A673 (cell line): Measurements from ENCODE around the gene XPO4.

Experiments
- EZH2 ChIP-seq: fragments of 200-600 bp; sonication (generic); IDR thresholded peaks from 2 replicates; pipeline ENCODE4 v1.6.1; 2017; ENCODE audit warnings: borderline replicate concordance, low read depth, mild to moderate bottlenecking, mixed read lengths, antibody characterized with exemption, low read length; ENCODE audit not compliant: poor library complexity, severe bottlenecking
- TF ChIP-seq, protein P1 (sequence below): fragments of 300-800, 200-600 bp; sonication (generic); conservative IDR thresholded peaks from 2 replicates; pipeline ENCODE4 v1.5.1; 2017; ENCODE audit warnings: low read depth, mild to moderate bottlenecking, antibody characterized with exemption, low read length, moderate library complexity, mixed read lengths

DNA sequence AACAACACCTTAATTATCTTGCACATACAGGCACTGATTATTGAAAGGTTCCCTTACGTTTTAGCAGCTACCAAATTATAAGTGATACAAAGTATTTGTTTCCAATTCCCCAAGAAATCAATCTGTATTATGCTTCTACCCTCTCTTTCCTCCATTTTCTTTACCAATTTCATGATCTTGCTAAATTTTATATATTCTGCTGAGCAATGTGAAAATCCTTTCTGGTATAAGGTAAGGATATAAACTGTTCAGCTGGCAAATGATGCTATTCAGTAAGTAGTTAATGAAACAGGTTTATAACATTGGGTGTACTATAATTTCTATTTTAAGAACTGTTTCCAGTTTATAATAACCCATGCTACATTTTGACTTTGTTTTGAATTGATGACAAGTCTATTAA, 127.8 kb downstream of the XPO4 start:
- TF ChIP-seq, protein P1, sequence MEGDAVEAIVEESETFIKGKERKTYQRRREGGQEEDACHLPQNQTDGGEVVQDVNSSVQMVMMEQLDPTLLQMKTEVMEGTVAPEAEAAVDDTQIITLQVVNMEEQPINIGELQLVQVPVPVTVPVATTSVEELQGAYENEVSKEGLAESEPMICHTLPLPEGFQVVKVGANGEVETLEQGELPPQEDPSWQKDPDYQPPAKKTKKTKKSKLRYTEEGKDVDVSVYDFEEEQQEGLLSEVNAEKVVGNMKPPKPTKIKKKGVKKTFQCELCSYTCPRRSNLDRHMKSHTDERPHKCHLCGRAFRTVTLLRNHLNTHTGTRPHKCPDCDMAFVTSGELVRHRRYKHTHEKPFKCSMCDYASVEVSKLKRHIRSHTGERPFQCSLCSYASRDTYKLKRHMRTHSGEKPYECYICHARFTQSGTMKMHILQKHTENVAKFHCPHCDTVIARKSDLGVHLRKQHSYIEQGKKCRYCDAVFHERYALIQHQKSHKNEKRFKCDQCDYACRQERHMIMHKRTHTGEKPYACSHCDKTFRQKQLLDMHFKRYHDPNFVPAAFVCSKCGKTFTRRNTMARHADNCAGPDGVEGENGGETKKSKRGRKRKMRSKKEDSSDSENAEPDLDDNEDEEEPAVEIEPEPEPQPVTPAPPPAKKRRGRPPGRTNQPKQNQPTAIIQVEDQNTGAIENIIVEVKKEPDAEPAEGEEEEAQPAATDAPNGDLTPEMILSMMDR = no peak
- no peak for TF ChIP-seq EZH2
